22Rv1 (cell line): Measurements from ENCODE around the gene TNFAIP8.

ENCODE experiments used
- ZFX ChIP-seq: fragments of 450-650 bp; IDR thresholded peaks from 2 replicates; pipeline ENCODE4 v1.6.1; 2017; ENCODE audit warnings: antibody characterized with exemption, borderline replicate concordance
- TF ChIP-seq, protein P1 (sequence below): fragments of 450-650 bp; IDR thresholded peaks from 2 replicates; pipeline ENCODE4 v1.5.1; 2017; ENCODE audit warnings: mild to moderate bottlenecking

DNA sequence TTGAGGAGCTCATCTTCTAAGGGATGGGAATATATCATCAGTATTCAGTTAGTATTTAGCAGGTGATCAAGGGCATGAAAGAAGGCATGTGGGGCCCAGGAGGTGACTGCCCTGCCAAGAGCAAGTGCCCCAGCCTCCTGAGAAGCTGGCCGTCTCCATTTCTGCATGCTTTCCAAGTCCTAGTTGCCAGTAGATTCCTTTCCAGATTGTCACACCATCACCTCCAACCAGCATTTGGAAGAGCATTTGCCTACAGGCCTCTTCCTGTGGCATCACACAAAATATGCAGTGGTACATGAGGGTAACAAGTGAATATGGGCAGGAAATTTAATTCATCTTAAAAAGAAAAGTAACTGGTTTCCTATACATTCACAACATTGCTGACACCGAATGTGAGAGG lies 7.5 kb downstream of the TNFAIP8 start:
- TF ChIP-seq, protein P1, sequence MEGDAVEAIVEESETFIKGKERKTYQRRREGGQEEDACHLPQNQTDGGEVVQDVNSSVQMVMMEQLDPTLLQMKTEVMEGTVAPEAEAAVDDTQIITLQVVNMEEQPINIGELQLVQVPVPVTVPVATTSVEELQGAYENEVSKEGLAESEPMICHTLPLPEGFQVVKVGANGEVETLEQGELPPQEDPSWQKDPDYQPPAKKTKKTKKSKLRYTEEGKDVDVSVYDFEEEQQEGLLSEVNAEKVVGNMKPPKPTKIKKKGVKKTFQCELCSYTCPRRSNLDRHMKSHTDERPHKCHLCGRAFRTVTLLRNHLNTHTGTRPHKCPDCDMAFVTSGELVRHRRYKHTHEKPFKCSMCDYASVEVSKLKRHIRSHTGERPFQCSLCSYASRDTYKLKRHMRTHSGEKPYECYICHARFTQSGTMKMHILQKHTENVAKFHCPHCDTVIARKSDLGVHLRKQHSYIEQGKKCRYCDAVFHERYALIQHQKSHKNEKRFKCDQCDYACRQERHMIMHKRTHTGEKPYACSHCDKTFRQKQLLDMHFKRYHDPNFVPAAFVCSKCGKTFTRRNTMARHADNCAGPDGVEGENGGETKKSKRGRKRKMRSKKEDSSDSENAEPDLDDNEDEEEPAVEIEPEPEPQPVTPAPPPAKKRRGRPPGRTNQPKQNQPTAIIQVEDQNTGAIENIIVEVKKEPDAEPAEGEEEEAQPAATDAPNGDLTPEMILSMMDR, result no peak
- no peak for TF ChIP-seq ZFX
